T-helper 1 cell (primary cell): ENCODE measurements around the gene GPC3.
"Not testable (repeated sequence)": the region's sequence is repeated elsewhere in the genome, so short reads cannot be mapped to it uniquely, and the experiment has no call there.

Source experiments
- DNase-seq, 5 donors: peaks; one replicate each; pipeline ENCODE4 v3.0.0-alpha.2; 2012 to 2020

GPC3 gene

DNA sequence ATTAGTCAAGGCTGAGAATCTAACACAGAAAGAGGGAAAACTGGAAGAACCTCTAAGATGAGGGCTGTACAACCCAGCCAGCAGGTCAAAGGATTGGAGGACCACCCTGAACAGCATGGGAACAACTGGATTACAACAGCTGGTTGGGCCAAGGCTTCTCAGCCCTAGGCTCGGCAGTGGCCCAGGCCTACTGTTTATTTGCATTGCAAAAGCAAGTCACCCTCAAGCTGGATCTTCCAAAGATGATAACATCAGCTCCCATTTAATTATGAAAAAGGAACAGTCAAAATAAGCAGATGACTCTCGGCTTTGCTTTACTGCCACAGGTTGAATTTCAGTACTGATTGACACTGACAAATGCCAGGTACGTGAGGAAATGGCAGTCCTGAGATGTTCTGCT lies 61.8 kb downstream of the GPC3 start:
- DNase-seq, result no peak

DNA sequence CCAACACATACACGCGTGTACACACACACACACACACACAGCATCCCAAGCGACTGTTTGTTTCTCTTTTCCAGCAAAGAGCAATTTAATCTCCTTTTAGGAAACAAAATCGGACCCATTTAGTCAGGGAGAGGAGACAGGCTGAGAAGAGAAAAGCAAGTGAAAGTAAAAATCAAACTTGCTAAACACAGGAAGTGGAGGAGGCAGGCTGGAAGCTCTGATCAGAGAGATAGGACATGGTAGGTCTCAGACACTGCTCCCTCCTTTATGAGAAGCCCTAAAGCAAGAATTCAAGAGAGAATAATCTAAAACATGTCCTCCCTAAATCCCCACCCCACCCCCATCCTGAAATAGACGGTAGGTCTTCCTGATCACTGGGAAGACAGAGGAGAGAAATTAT lies 62.3 kb downstream of the GPC3 start:
- DNase-seq, result peak in 1 of 5 donors; percentile 43

DNA sequence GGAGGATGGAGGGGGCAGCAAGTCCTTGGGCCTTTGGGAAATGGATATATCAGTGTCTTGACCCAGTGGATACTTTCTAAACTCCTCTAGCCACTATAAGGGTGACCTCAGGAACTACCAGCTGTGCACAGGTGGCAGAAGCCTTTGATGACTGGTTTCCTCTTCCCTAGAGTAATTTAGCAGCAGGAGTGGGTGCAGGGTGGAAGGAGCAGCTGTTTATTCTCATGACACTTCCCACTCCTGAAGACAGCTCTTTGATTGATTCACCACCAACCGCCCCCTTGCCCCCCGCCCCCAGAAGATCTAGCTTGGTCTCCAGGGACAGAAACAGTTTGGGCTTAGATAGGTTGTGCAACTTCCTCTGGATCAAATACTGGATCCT lies 63.0 kb downstream of the GPC3 start:
- no peak for DNase-seq

DNA sequence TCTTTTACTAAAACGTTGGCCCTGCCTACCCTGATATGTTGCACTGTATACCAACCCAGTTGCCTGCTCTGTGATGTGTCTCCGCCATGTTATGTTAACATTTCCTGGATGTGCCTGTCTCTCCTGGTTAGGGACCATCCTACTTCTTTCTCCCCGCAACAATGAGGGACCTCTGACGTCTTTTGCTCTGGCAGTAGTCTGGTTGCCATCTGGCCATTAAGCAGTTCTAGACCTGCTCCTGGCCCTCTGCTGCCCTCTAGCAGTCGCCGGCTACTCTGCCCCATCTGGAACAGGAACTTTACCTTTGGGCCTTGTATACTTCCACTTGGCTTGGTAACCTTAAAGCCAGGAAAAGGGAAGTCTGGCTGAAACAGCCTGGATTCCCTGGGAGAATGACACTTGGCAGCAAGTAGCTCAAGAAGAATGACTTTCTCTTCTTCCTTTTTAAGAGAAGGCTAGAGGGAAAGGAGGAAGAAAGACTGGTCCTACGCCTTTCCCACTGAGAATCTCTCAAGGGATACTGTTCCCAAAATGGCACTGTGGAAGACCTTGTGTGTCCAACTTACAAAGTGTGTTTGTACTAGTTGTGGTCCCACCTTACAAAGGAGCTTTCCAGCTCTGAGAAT lies 63.5 kb downstream of the GPC3 start:
- peak in 1 of 5 donors; percentile 33 for DNase-seq

DNA sequence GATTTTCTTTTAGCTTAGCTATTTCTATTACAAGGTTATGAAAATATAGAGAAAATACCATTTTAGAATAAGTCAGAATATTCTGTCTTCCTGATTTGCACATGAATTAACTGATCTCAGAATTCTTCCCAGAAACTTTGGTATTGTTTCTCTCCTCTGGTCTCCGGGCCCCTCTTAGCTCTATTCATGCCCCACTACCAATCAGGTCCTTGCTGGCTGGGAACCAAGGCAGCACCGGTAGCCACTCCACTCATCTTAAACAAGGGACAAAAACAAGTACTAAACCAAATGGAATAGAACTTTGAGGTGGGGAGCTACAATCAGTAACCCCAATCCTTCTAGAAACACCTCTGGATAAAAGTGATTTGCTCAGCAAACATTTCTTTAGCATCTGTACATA lies 64.3 kb downstream of the GPC3 start:
- no peak for DNase-seq

- DNase-seq, result no peak
Observed at GRCh38 chrX:133918361-133918771, 67.0 kb downstream of the GPC3 start.

GRCh38 chrX:133916984-133917722 lies 68.2 kb downstream of the GPC3 start:
- DNase-seq, result no peak

DNA sequence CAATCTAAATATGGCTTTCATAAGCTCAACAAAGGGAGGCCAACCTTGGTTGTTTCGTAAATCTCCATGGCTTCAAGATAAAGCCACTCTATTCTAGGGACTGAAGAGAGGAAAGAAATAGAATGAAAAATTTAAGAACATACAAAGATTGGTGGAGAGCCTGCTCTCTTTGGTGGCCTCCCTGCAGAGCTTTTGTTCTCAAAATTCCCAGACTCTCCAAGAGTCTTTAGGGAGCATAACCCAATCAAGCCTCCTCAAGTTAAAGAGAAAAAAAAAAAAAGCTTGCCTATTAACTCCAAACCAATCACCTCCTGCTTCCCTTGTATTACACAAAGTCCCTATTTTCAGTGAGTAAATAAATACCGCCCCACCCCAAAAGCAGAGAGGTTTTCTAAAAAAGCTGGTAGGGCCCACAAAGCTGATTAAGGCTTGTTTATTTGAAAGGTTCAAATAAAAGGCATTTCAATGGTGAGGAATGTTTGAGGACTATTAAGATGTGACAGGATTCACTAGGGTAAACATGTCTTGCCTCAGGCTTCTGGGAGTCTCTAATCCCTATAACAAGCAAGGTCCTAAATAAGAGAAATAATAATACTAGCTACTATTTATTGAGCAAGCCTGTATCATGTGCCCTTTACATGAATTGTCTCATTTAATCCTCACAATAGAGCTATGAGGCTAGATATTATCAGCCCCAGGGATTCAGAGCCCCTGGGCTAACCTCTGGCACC lies 71.6 kb downstream of the GPC3 start:
- no peak for DNase-seq

GRCh38 chrX:133913009-133913408 lies 72.4 kb downstream of the GPC3 start:
- DNase-seq, result no peak

GRCh38 chrX:133911825-133912495 lies 73.4 kb downstream of the GPC3 start:
- DNase-seq, result no peak

- no peak for DNase-seq
Observed at GRCh38 chrX:133910539-133910938, 74.9 kb downstream of the GPC3 start.

- DNase-seq, result no peak
Observed at GRCh38 chrX:133909888-133910287, 75.5 kb downstream of the GPC3 start.

DNA sequence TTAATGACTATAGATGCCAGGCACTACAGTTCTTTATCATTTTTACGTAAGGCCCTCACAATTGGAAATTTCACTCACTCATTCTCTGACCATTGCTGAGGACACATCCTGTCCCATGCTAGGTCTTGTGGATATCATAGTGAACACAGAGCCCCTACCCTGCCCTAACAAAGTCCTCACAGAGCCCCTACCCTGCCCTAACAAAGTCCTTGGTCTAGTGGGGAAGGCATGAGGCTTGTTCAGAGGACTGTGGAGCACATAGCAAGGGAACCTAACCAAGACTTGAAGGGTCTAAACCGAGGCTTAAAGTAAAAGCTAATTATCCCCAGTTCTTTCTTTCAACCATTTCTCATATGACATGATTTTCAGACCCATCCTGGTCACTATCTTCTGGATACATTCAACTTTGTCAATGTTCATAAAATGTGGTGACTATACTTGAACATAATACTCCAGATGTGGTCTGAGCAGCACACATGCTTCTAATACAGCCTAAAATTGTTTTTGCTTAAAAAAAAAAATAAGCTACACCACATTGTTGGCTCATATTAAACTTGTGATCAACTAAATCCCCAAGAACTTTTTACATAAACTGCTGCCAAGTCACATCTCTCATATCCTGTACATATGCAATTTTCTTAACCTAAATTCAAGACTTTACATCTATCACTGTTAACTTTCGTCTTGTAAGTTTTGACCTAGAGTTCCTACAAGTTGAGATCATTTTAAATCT lies 77.0 kb downstream of the GPC3 start:
- DNase-seq, result no peak

DNA sequence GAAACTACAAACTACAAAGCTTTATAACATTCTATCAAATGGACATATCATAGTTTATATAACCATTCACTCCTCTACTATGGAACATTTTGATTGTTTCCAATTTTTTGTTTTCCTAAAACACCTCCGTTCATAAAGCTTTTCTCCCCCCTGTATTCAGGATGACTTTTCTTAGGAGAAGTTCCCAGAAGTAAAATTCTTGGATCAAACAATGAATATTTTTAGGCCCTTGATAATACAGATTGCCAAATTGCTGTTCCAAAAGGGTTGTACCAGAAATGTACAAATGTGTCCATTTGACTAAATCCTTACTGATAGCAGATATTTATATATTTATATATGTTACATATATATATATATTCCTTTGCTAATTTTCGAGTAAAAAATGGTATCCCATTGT lies 77.8 kb downstream of the GPC3 start:
- DNase-seq, result no peak

- no peak for DNase-seq
Observed at GRCh38 chrX:133905305-133905704, 80.1 kb downstream of the GPC3 start.

DNA sequence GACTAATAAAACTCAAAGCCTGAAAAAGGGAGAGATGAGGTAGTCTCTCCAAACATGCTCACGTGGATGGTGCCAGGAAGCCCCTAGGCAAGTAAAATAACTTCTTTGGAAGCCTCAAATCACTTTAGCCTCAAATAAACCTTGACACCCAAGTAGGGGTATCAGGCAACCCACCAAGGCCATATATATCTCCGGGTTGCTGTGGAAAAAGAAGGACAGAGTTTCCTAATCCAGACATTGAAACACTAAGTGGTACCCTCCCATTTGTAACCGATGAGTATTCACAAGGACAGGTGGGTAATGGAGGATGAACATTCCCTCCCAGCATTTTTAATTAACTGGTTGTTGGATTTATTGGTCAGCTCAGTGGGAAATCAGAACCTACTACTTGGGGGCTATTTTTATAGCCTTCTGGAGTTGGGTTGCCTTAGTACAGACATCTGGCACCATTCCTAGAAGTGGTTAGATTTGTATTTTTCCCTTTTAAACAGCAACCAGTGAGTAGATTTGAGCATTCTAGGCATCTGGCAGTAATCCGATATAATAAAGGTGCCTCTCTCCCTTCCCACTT lies 87.7 kb downstream of the GPC3 start:
- DNase-seq, result no peak

DNA sequence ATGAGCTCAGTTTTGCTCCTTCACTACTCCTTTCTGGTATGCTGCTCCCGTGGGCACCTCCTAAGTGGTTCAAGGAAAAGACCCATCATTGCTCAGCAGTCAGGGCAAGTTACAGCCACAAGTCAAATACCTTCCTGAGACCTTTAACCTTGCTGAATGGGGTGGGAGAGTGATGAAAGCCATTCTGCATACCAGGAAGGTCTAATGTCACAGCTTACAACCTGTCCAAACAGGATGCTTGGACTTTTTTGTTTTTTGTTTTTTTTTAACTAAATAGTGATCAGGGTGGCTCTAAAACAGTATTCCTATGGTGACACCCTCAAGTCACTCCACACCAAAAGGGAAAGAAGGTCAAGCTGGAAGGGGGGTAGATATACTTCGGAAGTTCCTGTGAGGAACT lies 93.1 kb downstream of the GPC3 start:
- DNase-seq, result no peak

DNA sequence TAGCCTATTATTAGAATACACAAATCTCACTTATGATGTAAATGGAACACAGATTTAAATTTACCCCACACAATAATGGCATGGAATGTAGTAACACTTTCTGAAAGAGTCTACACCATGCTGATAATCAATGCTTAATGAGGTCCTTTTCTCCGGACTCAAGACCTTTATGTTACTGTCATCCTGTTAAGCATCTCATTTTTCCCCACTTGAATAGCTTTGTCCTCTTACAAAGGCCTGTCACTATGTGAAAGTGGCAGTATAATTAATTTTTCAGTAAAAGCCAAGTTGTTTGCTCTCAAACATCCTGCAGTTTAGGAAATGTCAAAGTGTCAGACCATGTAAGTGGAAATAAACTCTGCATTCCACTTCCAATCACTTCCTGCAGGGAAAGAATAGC lies 96.4 kb downstream of the GPC3 start:
- no peak for DNase-seq

- not testable (repeated sequence) for DNase-seq
Observed at GRCh38 chrX:133888084-133888483, 97.3 kb downstream of the GPC3 start.

GRCh38 chrX:133884430-133885394 lies 100.7 kb downstream of the GPC3 start:
- no peak for DNase-seq

- DNase-seq, result no peak
Observed at GRCh38 chrX:133881893-133882292, 103.5 kb downstream of the GPC3 start.
